ENCODE results near the gene ZNF786. TPM values are rescaled to one million over a fixed set of nuclear protein-coding genes. Genes with fewer than 3 reads are reported as not detected.
A peak's percentile ranks its signal among the peaks of the same experiment; 100 is the strongest.

ZNF786 gene
- total and polyA plus RNA-seq, 10 of the 15 experiments (the other 5 are each of a cell fraction or from before 2014, with no cell fraction given): 0.47 to 7.0 (median 4.2) TPM

- TF ChIP-seq MYB (IDR thresholded peaks at IDR 0.05; ENCODE audit: borderline replicate concordance, low read depth, low read length) (no peak), CHD2 (IDR thresholded peaks at IDR 0.05; ENCODE audit: borderline replicate concordance, low read depth, low read length) (peak; percentile 48; the same call in 1 of the 2 replicates), NR2C1 (IDR thresholded peaks at IDR 0.05) (peak; percentile 47; the same call in 1 of the 2 replicates), ESRRA (IDR thresholded peaks at IDR 0.05; ENCODE audit: low read length) (peak; percentile 80; the same call in 1 of the 2 replicates), RCOR1 (conservative IDR thresholded peaks at IDR 0.05; ENCODE audit: low read depth, low read length) (0 out of 2 replicates have a peak, but pooled peaks have one; percentile 49), KLF5 (IDR thresholded peaks at IDR 0.05; ENCODE audit: partially characterized antibody) (peak; percentile 44), POLR2AphosphoS5 (IDR thresholded peaks at IDR 0.05; ENCODE audit: low read length) (peak; percentile 92; the same call in 1 of the 2 replicates), BACH1 (IDR thresholded peaks at IDR 0.05; ENCODE audit: borderline replicate concordance) (peak; percentile 95), CEBPB (IDR thresholded peaks at IDR 0.05; ENCODE audit: borderline replicate concordance in 1 of 2, low read depth in 2 of 2, low read length in 2 of 2) (no peak), STAT3 (IDR thresholded peaks at IDR 0.05; ENCODE audit: low read depth, low read length) (no peak), SMC3 (IDR thresholded peaks at IDR 0.05; ENCODE audit: borderline replicate concordance, low read length) (peak; percentile 30; the same call in 1 of the 2 replicates), HDAC6 (IDR thresholded peaks at IDR 0.05; ENCODE audit: unreplicated experiment) (no peak), HCFC1 (IDR thresholded peaks at IDR 0.05; ENCODE audit: low read length) (peak; percentile 66), RB1 (IDR thresholded peaks at IDR 0.05; ENCODE audit: borderline replicate concordance) (peak; percentile 70; the same call in 1 of the 2 replicates), GATAD2B (conservative IDR thresholded peaks at IDR 0.05; ENCODE audit: low read depth) (peak; percentile 71), IKZF2 (IDR thresholded peaks at IDR 0.05) (peak in 1 of 2 experiments; percentile 15; a peak in 1 of 4 replicates), ZSCAN29 (IDR thresholded peaks at IDR 0.05) (0 out of 2 replicates have a peak, but pooled peaks have one; percentile 33), TCF12 (IDR thresholded peaks at IDR 0.05; ENCODE audit: low read depth, low read length) (peak; percentile 70; the same call in 1 of the 2 replicates), SIN3A (IDR thresholded peaks at IDR 0.05; ENCODE audit: low read depth, low read length) (no peak; the same call in 1 of the 2 replicates), TAF1 (IDR thresholded peaks at IDR 0.05; ENCODE audit: borderline replicate concordance, low read depth, low read length) (peak; percentile 93), MTA2 (IDR thresholded peaks at IDR 0.05; ENCODE audit: low read depth) (no peak), CBFB (IDR thresholded peaks at IDR 0.05; ENCODE audit: low read depth) (peak; percentile 53; the same call in 1 of the 2 replicates), NR2F1 (conservative IDR thresholded peaks at IDR 0.05) (no peak; the same call in 1 of the 2 replicates), ATF3 (IDR thresholded peaks at IDR 0.05; ENCODE audit: borderline replicate concordance, extremely low read depth, low read depth, low read length) (peak; percentile 46; the same call in 1 of the 2 replicates), EED (IDR thresholded peaks at IDR 0.05; ENCODE audit: low read depth) (no peak), RAD51 (IDR thresholded peaks at IDR 0.05) (no peak)
- TF ChIP-seq, protein P1, sequence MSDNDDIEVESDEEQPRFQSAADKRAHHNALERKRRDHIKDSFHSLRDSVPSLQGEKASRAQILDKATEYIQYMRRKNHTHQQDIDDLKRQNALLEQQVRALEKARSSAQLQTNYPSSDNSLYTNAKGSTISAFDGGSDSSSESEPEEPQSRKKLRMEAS (IDR thresholded peaks at IDR 0.05; ENCODE audit: low read depth, low read length): peak; percentile 77
- TF ChIP-seq, protein P2, sequence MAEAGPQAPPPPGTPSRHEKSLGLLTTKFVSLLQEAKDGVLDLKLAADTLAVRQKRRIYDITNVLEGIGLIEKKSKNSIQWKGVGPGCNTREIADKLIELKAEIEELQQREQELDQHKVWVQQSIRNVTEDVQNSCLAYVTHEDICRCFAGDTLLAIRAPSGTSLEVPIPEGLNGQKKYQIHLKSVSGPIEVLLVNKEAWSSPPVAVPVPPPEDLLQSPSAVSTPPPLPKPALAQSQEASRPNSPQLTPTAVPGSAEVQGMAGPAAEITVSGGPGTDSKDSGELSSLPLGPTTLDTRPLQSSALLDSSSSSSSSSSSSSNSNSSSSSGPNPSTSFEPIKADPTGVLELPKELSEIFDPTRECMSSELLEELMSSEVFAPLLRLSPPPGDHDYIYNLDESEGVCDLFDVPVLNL (IDR thresholded peaks at IDR 0.05; ENCODE audit: low read depth, low read length): peak; percentile 60; the same call in 1 of the 2 replicates
- TF ChIP-seq, protein P3, sequence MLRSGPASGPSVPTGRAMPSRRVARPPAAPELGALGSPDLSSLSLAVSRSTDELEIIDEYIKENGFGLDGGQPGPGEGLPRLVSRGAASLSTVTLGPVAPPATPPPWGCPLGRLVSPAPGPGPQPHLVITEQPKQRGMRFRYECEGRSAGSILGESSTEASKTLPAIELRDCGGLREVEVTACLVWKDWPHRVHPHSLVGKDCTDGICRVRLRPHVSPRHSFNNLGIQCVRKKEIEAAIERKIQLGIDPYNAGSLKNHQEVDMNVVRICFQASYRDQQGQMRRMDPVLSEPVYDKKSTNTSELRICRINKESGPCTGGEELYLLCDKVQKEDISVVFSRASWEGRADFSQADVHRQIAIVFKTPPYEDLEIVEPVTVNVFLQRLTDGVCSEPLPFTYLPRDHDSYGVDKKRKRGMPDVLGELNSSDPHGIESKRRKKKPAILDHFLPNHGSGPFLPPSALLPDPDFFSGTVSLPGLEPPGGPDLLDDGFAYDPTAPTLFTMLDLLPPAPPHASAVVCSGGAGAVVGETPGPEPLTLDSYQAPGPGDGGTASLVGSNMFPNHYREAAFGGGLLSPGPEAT (IDR thresholded peaks at IDR 0.05; ENCODE audit: low read depth): peak; percentile 43; the same call in 1 of the 2 replicates
Observed at GRCh38 chr7:149125863-149126661, 35.5 kb upstream of the ZNF786 start, which contains the start of gene ZNF425 (continued).
